K562 (cell line): ENCODE results near the gene TEP1. TPM values are rescaled to one million over a fixed set of nuclear protein-coding genes. Genes with fewer than 3 reads are reported as not detected.

Experiments
- ATAC-seq: fragments of 200-7000 bp; cut with Tn5 transposase; 3 replicates; pipeline ENCODE4 v1.9.1; 2020; ENCODE audit warnings: moderate library complexity
- BruUV-seq: library from RNA; stranded (reverse); fragments of 400-500 nt; replicated peaks from 2 replicates; lab custom pipeline; 2021; lab: Mats Ljungman, UMichigan
- CTCF ChIA-PET: fragments of 300-600 bp; formaldehyde crosslinking; extraction: SDS; loops from one replicate; lab custom pipeline; 2021; ENCODE audit warnings: low intra/inter-chr PET ratio; lab: Yijun Ruan, JAX
- POLR2A ChIA-PET: fragments of 300-600, 350-650 bp; sonication (Branson Sonifier 250); formaldehyde crosslinking; extraction: SDS; loops from one replicate; lab custom pipeline; 2021; ENCODE audit warnings: antibody characterized with exemption, inconsistent platforms; lab: Yijun Ruan, JAX
- DNase-seq, 4 experiments: peaks; one replicate each; pipeline versions ENCODE4 v3.0.0 to v3.0.0-alpha.2; 2011 to 2018; ENCODE audit warnings: low spot score in 3 of 4, mixed read lengths in 3 of 4; ENCODE audit errors: extremely low read depth in 1 of 4
- FAIRE-seq: peaks from 2 replicates; lab custom pipeline; 2011; peaks lifted over from hg19 to GRCh38; lab: Jason Lieb, UNC
- H2AFZ ChIP-seq: 2 replicates; pipeline ENCODE4 v1.6.0; 2011; ENCODE audit warnings: low read depth, low read length, control low read depth, inconsistent platforms
- H3K27ac ChIP-seq: fragments of 200-600 bp; 3 replicates; pipeline ENCODE4 v1.8.0; 2011; ENCODE audit warnings: low read depth, mild to moderate bottlenecking, control low read depth, inconsistent platforms, low read length, moderate library complexity, mixed read lengths; ENCODE audit errors: extremely low read depth
- H3K27me3 ChIP-seq, 2 experiments: fragments of 300-600 bp in 1 of 2; 2 replicates in 1 of 2; 3 replicates in 1 of 2; pipeline versions ENCODE4 v1.6.0 to v1.8.0; 2011; ENCODE audit warnings: inconsistent platforms in 2 of 2, low read length in 2 of 2, mild to moderate bottlenecking in 1 of 2, mixed read lengths in 1 of 2, moderate library complexity in 1 of 2; ENCODE audit not compliant: control insufficient read depth in 2 of 2, insufficient read depth in 2 of 2
- H3K36me3 ChIP-seq: fragments of 300-600 bp; 3 replicates; pipeline ENCODE4 v1.8.0; 2011; ENCODE audit warnings: mild to moderate bottlenecking, low read length, inconsistent platforms; ENCODE audit not compliant: control insufficient read depth, insufficient read depth
- H3K4me1 ChIP-seq, 2 experiments: fragments of 200-600 bp in 1 of 2; replicated peaks in 1 of 2; 2 replicates in 1 of 2; 3 replicates in 1 of 2; pipeline versions ENCODE4 v1.5.1 to v1.8.0; 2011; ENCODE audit warnings: inconsistent platforms in 2 of 2, low read length in 2 of 2, mild to moderate bottlenecking in 1 of 2, mixed read lengths in 1 of 2, moderate library complexity in 1 of 2; ENCODE audit not compliant: control insufficient read depth in 2 of 2, insufficient read depth in 2 of 2
- H3K4me2 ChIP-seq: 2 replicates; pipeline ENCODE4 v1.6.1; 2011; ENCODE audit warnings: low read length, control low read depth, inconsistent platforms, mixed read lengths; ENCODE audit not compliant: insufficient read depth
- H3K4me3 ChIP-seq: fragments of 200-600 bp; sonication (generic), shearing (Covaris generic); 2 replicates; pipeline ENCODE4 v1.5.1; 2016; ENCODE audit warnings: control low read depth, inconsistent platforms
- H3K79me2 ChIP-seq: fragments of 200-600 bp; 3 replicates; pipeline ENCODE4 v1.8.0; 2011; ENCODE audit warnings: low read length, inconsistent platforms; ENCODE audit not compliant: control insufficient read depth, insufficient read depth
- H3K9ac ChIP-seq, 2 experiments: 2 replicates each; pipeline versions ENCODE4 v1.6.0 to v1.6.1; 2011; ENCODE audit warnings: low read depth in 2 of 2, low read length in 2 of 2, control low read depth in 1 of 2, inconsistent platforms in 1 of 2, mild to moderate bottlenecking in 1 of 2, mixed read lengths in 1 of 2; ENCODE audit not compliant: insufficient read depth in 1 of 2
- H3K9me1 ChIP-seq: one replicate; pipeline ENCODE4 v1.6.0; 2011; ENCODE audit warnings: inconsistent platforms, mild to moderate bottlenecking, low read length, moderate library complexity; ENCODE audit not compliant: control insufficient read depth, insufficient read depth
- H3K9me3 ChIP-seq: replicated peaks from 2 replicates; pipeline ENCODE4 v1.5.1; 2011; ENCODE audit warnings: low read depth, low read length, inconsistent platforms; ENCODE audit not compliant: control insufficient read depth, insufficient read depth
- H4K20me1 ChIP-seq: replicated peaks from 2 replicates; pipeline ENCODE4 v1.6.1; 2011; ENCODE audit warnings: low read length, inconsistent platforms, mixed read lengths; ENCODE audit not compliant: control insufficient read depth, insufficient read depth
- CBX3 ChIP-seq, 2 experiments: IDR thresholded peaks; 1 replicate in 1 of 2; 2 replicates in 1 of 2; pipeline ENCODE4 v1.6.1; 2012; ENCODE audit warnings: inconsistent platforms in 2 of 2, low read length in 2 of 2, borderline replicate concordance in 1 of 2, control low read depth in 1 of 2
- ESRRA ChIP-seq: fragments of 450-650 bp; IDR thresholded peaks from 2 replicates; pipeline ENCODE4 v1.6.1; 2014; ENCODE audit warnings: low read depth, mild to moderate bottlenecking, moderate library complexity, borderline replicate concordance
- NR2C1 ChIP-seq, 2 experiments: fragments of 450-650 bp; IDR thresholded peaks; 2 replicates each; pipeline ENCODE4 v1.6.1; 2017; ENCODE audit warnings: mild to moderate bottlenecking in 2 of 2, antibody characterized with exemption in 1 of 2, inconsistent platforms in 1 of 2, missing compliant biosample characterization in 1 of 2, missing genetic modification characterization in 1 of 2
- NR2C2 ChIP-seq, 2 experiments: fragments of 200-800 bp in 1 of 2; sonication (Bioruptor generic) in 1 of 2; sonication (generic) in 1 of 2; formaldehyde crosslinking in 1 of 2; IDR thresholded peaks; 2 replicates each; pipeline versions ENCODE4 v1.6.1 to v1.8.0; 2016 to 2022; ENCODE audit warnings: mild to moderate bottlenecking in 1 of 2, missing compliant biosample characterization in 1 of 2, missing genetic modification characterization in 1 of 2, missing genetic modification reagents in 1 of 2
- WGBS: fragments of 100-300 bp; shearing (Covaris generic); methylation state at CpG from one replicate; pipeline ENCODE4 v1.1.6; 2016; ENCODE audit warnings: low coverage, mixed read lengths; ENCODE audit not compliant: insufficient coverage; ENCODE audit errors: missing lambda C conversion rate; 5-methylcytosine and 5-hydroxymethylcytosine counted together
- in situ Hi-C: fragments of 300-500 bp; cut with MboI; formaldehyde crosslinking; loops from 4 replicates; pipeline ENCODE4 v1.15.0; 2018; ENCODE audit warnings: inconsistent platforms, mixed read lengths
- intact Hi-C: fragments of 100-400 bp; cut with micrococcal nuclease; formaldehyde crosslinking; loops from 2 replicates; pipeline ENCODE4 v1.14.2; 2022
- polyA plus RNA-seq, 8 experiments: library from polyadenylated mRNA; depleted of rRNA in 4 of 8; stranded (reverse) in 5 of 8; unstranded in 3 of 8; fragments of >200 nt; fragmentation: Nextera tagmentation in 2 of 8; fragmentation: Illumina TruSeq in 1 of 8; extraction: Ambion mirVana in 2 of 8; extraction: Trizol in 1 of 8; gene quantifications; 2 replicates each; pipeline versions ENCODE4 v1.2.1 to v1.2.3, GENCODE V29; 2011 to 2014; ENCODE audit warnings: inconsistent platforms in 1 of 8, missing spikeins in 1 of 8
- total RNA-seq, 7 experiments: library from RNA; depleted of rRNA in 6 of 7; stranded (reverse); fragments of >200 nt in 6 of 7; fragmentation: Illumina TruSeq in 2 of 7; extraction: Trizol in 2 of 7; gene quantifications; 2 replicates each; pipeline versions ENCODE4 v1.2.1 to v1.2.3, GENCODE V29; 2011 to 2021; ENCODE audit warnings: low replicate concordance in 1 of 7
- TF ChIP-seq, protein P1 (sequence below): fragments of 450-650 bp; formaldehyde crosslinking; IDR thresholded peaks from 2 replicates; pipeline ENCODE4 v1.4.0; 2022; ENCODE audit warnings: missing genetic modification characterization

Gene TEP1
- total and polyA plus RNA-seq, 9 of the 15 experiments (the other 6 are each of a cell fraction or from before 2014, with no cell fraction given): 1.0 to 12.2 (median 7.1) TPM

DNA sequence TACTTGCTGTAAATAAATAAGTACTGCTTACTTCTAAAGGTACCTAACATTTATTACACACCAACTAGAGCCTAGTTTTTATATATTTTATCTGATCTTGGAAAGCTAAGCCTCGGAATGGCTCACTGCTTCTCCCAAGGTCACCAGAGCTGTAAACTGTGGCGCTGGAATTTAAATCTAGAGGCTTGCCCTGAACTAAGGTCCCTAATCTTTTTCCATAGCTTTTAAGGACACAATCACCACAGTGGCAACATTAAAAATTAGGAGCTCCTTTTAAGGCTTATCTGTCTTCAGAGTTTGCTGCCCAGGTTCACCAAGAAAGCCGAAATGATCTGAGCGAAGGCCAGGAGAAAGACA lies 80.9 kb downstream of the TEP1 start:
- no peaks in the 10 kb centered on the region for H3K9me3 ChIP-seq
- POLR2A ChIA-PET: interaction anchor here (0.7 to 1.4 kb wide), 4 partner anchors 9 to 129 kb away, joined by 3 to 5 read pairs (median 3); partner anchors contain the start of genes PARP2 and PIP4P1
- DNase-seq (peak; percentile 13 to 37 (median 20)), ATAC-seq (peak; percentile 52), FAIRE-seq (no peak)
- no peaks in the 10 kb centered on the region for H3K9me1 ChIP-seq
- intact Hi-C loops (loop anchor here (1.0 to 10.0 kb wide), 2 partner anchors 129 to 482 kb away; partner anchors contain the start of gene PIP4P1), in situ Hi-C loops (no loop called here)
- CTCF ChIA-PET: interaction anchor here (1.3 kb wide), 1 partner anchor 10 kb away, joined by 4 read pairs; no protein-coding TSS in a partner anchor
- H3K9ac ChIP-seq: peak overlapping the region; percentile 85 to 96
- peak overlapping the region; percentile 71 for H2AFZ ChIP-seq
- no TSS peak for BruUV-seq
- peak overlapping the region; percentile 87 for H3K4me3 ChIP-seq
- H3K4me2 ChIP-seq: peak overlapping the region; percentile 97
- peak overlapping the region; percentile 90 for H3K27ac ChIP-seq
- H3K36me3 ChIP-seq: peaks cover 32% of the 10 kb centered on the region
- H3K79me2 ChIP-seq: peaks cover 59% of the 10 kb centered on the region
- peaks cover 0 to 15% of the 10 kb centered on the region in 2 experiments; a peak in 2 of 5 replicates for H3K4me1 ChIP-seq
- 0% methylated on average over 4 of the region's 4 CpGs for WGBS
- H3K27me3 ChIP-seq: no peaks in the 10 kb centered on the region
- peak; percentile 23; the same call in 1 of the 2 replicates for TF ChIP-seq NR2C1 (IDR thresholded peaks at IDR 0.05)
- no peak for TF ChIP-seq NR2C1 (tag; IDR thresholded peaks at IDR 0.05)
- TF ChIP-seq ESRRA: peak; percentile 90
- TF ChIP-seq, protein P1, sequence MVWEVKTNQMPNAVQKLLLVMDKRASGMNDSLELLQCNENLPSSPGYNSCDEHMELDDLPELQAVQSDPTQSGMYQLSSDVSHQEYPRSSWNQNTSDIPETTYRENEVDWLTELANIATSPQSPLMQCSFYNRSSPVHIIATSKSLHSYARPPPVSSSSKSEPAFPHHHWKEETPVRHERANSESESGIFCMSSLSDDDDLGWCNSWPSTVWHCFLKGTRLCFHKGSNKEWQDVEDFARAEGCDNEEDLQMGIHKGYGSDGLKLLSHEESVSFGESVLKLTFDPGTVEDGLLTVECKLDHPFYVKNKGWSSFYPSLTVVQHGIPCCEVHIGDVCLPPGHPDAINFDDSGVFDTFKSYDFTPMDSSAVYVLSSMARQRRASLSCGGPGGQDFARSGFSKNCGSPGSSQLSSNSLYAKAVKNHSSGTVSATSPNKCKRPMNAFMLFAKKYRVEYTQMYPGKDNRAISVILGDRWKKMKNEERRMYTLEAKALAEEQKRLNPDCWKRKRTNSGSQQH (CRISPR knock-in tag): no peak
- no peak for TF ChIP-seq CBX3 (IDR thresholded peaks at IDR 0.05; ENCODE audit: borderline replicate concordance in 1 of 2, low read length in 2 of 2)
- TF ChIP-seq NR2C2 (CRISPR knock-in tag; IDR thresholded peaks at IDR 0.05): no peak
- TF ChIP-seq NR2C2 (tag; IDR thresholded peaks at IDR 0.05): peak; percentile 63; the same call in 1 of the 2 replicates
- H4K20me1 ChIP-seq: no peaks in the 10 kb centered on the region; the same call in 1 of the 2 replicates
